Loucy (cell line): ENCODE data around the gene C11orf97.

Experiments used
- EZH2phosphoT487 ChIP-seq: fragments of 200-600 bp; IDR thresholded peaks from 2 replicates; pipeline ENCODE4 v1.6.1; 2018; ENCODE audit warnings: antibody characterized with exemption, mild to moderate bottlenecking, moderate library complexity, borderline replicate concordance
- TF ChIP-seq, protein P1 (sequence below): fragments of 200-600 bp; sonication (generic); conservative IDR thresholded peaks from 2 replicates; pipeline ENCODE4 v1.5.1; 2014; ENCODE audit warnings: mild to moderate bottlenecking, antibody characterized with exemption, low read length

DNA sequence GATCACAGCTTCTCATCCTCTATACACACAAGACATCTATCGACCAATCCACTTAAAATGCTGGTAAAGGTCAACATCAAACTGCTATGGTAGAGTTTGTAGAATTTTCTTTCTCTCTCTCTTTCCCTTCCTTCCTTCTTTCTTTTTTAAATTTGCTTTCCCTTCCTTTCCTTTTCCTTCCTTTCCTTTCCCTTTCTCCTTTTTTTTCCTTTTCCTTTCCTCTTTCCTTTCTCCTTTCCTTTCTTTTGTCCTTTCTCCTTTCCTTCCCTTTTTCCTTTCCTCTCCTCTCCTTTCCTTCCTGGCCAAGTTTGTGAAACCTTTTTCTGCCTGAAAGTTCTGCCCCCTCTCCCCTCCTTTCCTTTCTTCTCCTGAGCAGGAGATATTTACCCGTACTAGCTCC lies 3.1 kb downstream of the C11orf97 start:
- TF ChIP-seq, protein P1, sequence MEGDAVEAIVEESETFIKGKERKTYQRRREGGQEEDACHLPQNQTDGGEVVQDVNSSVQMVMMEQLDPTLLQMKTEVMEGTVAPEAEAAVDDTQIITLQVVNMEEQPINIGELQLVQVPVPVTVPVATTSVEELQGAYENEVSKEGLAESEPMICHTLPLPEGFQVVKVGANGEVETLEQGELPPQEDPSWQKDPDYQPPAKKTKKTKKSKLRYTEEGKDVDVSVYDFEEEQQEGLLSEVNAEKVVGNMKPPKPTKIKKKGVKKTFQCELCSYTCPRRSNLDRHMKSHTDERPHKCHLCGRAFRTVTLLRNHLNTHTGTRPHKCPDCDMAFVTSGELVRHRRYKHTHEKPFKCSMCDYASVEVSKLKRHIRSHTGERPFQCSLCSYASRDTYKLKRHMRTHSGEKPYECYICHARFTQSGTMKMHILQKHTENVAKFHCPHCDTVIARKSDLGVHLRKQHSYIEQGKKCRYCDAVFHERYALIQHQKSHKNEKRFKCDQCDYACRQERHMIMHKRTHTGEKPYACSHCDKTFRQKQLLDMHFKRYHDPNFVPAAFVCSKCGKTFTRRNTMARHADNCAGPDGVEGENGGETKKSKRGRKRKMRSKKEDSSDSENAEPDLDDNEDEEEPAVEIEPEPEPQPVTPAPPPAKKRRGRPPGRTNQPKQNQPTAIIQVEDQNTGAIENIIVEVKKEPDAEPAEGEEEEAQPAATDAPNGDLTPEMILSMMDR, result no peak
- TF ChIP-seq EZH2phosphoT487, result no peak
